ENCODE data around the gene CD74. TPM values are rescaled to one million over a fixed set of nuclear protein-coding genes. Genes with fewer than 3 reads are reported as not detected.

Gene CD74
- total and polyA plus RNA-seq, 2 of the 4 experiments (the other 2 are of a cell fraction), result 0.18 to 1.1 TPM

DNA sequence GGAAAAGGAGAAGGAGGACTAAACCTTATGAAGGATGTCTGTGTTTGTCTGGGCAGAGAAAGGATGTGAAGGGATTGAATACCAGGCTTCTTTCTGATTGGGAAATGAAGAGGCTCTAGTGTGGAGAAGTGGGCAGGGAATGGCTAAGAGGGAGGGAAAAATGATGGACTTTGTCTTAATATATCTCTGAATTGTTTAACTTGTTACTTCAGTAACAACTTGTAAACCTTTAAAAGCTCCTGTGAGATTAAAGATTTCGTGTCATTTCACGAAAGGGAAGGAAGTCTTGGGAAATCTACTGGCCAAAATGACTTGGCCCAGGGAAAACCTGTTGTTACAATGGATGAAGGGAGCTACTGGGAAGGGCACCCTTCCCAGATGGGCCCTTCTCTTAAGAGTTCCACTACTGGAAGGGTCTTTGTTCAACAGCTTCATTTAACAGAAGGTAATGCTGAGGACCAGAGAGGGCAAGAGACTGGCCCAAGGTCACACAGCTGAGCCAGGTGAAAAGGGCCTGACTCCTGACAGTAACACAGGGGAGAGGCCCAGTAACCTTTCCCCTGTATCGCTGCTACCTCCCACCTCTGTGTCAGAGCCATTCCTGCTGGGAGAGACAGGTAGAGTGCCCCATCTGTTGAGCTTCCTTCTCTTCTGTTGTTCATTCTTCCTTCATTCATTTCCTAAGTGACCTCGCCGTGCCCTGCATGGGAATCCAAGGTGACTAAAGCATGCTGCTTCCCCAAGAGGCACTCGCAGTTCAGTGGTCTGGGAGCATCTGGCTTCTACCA, 60.3 kb downstream of the CD74 start:
- no peaks in the 10 kb centered on the region for H4K20me1 ChIP-seq (ENCODE audit: insufficient read depth, low read length)
- ChIA-PET POLR2A (ENCODE audit: unreplicated experiment) (no interaction called here), CTCF (interaction anchor here (1.4 to 3.5 kb wide), 2 partner anchors 79 to 84 kb away, joined by 5 to 24 read pairs; no protein-coding TSS in a partner anchor)
- no peak overlapping the region for H3K4me3 ChIP-seq (ENCODE audit: insufficient read depth, low read depth, low read length)
- H2BK120ac ChIP-seq (ENCODE audit: low read depth, low read length), result no peak overlapping the region
- BruUV-seq (replicated peaks), result no TSS peak
- H4K8ac ChIP-seq (ENCODE audit: low read depth in 2 of 2, low read length in 2 of 2), result no peak overlapping the region
- no peak overlapping the region for H3K23ac ChIP-seq (ENCODE audit: low read depth, low read length)
- no peak overlapping the region for H2BK20ac ChIP-seq (ENCODE audit: low read depth, low read length)
- DNase-seq (peak; percentile 30), ATAC-seq (ENCODE audit: low read depth) (no peak)
- no peak overlapping the region for H3K4me2 ChIP-seq (ENCODE audit: low read depth, low read length)
- no peak overlapping the region for H2AK9ac ChIP-seq (replicated peaks; ENCODE audit: low read depth, low read length, poor library complexity)
- 0 out of 2 replicates have a peak, but pooled peaks cover 1% of the 10 kb centered on the region for H3K4me1 ChIP-seq (ENCODE audit: control insufficient read depth, insufficient read depth, low read length)
- H2BK5ac ChIP-seq (ENCODE audit: low read depth, low read length, poor library complexity, severe bottlenecking), result no peak overlapping the region
- H3K27me3 ChIP-seq (ENCODE audit: control insufficient read depth, insufficient read depth, low read length), result no peaks in the 10 kb centered on the region
- no peak overlapping the region for H3K18ac ChIP-seq (ENCODE audit: low read depth, low read length)
- in situ Hi-C loops (cut with MboI; ENCODE audit: low sequenced_read_pairs) (no loop called here), intact Hi-C loops (cut with micrococcal nuclease) (loop anchor here (10.0 kb wide), 1 partner anchor 348 kb away; the partner anchor contains the start of genes HMGXB3 and TIGD6), dilution Hi-C loops (cut with HindIII; ENCODE audit: low sequenced_read_pairs, unreplicated experiment) (no loop called here)
- TF ChIP-seq, protein P1, sequence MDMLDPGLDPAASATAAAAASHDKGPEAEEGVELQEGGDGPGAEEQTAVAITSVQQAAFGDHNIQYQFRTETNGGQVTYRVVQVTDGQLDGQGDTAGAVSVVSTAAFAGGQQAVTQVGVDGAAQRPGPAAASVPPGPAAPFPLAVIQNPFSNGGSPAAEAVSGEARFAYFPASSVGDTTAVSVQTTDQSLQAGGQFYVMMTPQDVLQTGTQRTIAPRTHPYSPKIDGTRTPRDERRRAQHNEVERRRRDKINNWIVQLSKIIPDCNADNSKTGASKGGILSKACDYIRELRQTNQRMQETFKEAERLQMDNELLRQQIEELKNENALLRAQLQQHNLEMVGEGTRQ (IDR thresholded peaks at IDR 0.05; ENCODE audit: low read depth, low read length), result no peak
- TF ChIP-seq, protein P2, sequence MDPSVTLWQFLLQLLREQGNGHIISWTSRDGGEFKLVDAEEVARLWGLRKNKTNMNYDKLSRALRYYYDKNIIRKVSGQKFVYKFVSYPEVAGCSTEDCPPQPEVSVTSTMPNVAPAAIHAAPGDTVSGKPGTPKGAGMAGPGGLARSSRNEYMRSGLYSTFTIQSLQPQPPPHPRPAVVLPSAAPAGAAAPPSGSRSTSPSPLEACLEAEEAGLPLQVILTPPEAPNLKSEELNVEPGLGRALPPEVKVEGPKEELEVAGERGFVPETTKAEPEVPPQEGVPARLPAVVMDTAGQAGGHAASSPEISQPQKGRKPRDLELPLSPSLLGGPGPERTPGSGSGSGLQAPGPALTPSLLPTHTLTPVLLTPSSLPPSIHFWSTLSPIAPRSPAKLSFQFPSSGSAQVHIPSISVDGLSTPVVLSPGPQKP (IDR thresholded peaks at IDR 0.05; ENCODE audit: borderline replicate concordance, low read depth, low read length), result no peak
- TF ChIP-seq CEBPB (IDR thresholded peaks at IDR 0.05; ENCODE audit: low read depth, low read length) (no peak), POLR2A (IDR thresholded peaks at IDR 0.05; ENCODE audit: low read depth, low read length) (no peak), MXI1 (IDR thresholded peaks at IDR 0.05; ENCODE audit: borderline replicate concordance, low read depth, low read length) (no peak), RFX5 (IDR thresholded peaks at IDR 0.05; ENCODE audit: low read depth, low read length) (no peak), RAD21 (IDR thresholded peaks at IDR 0.05; ENCODE audit: low read length) (no peak)
- H3K56ac ChIP-seq (ENCODE audit: extremely low read depth, insufficient read depth, low read length), result no peak overlapping the region
- H4K5ac ChIP-seq (ENCODE audit: low read depth, low read length), result no peak overlapping the region
- H3K79me1 ChIP-seq (ENCODE audit: low read depth in 1 of 2, low read length in 2 of 2), result no peaks in the 10 kb centered on the region
- H4K91ac ChIP-seq (ENCODE audit: insufficient read depth, low read depth, low read length), result no peak overlapping the region
- H3K9me3 ChIP-seq (ENCODE audit: control insufficient read depth, insufficient read depth, low read length), result no peaks in the 10 kb centered on the region
- WGBS, 2 experiments (ENCODE audit: extremely low coverage in 2 of 2, insufficient read length in 1 of 2), result 80% methylated on average over 1 of the region's 6 CpGs; no CpG with 5 or more reads in 1 of the 2 experiments
- no peak overlapping the region for H2BK15ac ChIP-seq (ENCODE audit: low read depth, low read length)
- no peak overlapping the region for H2AK5ac ChIP-seq (ENCODE audit: low read depth, low read length)
- no peaks in the 10 kb centered on the region for H3K9me1 ChIP-seq (ENCODE audit: insufficient read depth, low read length)
- H3K14ac ChIP-seq (replicated peaks; ENCODE audit: low read depth, low read length), result no peak overlapping the region
- no peak overlapping the region for H3K9ac ChIP-seq (ENCODE audit: low read depth, low read length)
- H3K4ac ChIP-seq (ENCODE audit: low read depth, low read length), result no peak overlapping the region
- no peak overlapping the region for H2AFZ ChIP-seq (replicated peaks; ENCODE audit: low read length, poor library complexity)
- H3K36me3 ChIP-seq (ENCODE audit: control insufficient read depth, insufficient read depth, low read length), result no peaks in the 10 kb centered on the region
- no peak overlapping the region for H3K27ac ChIP-seq (ENCODE audit: insufficient read depth, low read length)
